Colonic mucosa (tissue), 4 donors: ENCODE measurements around the gene FHOD3. TPM values are rescaled to one million over a fixed set of nuclear protein-coding genes. Genes with fewer than 3 reads are reported as not detected.

ENCODE experiments used
- DNase-seq: peaks from one replicate; pipeline ENCODE4 v3.0.0-alpha.2; 2020
- H3K27ac ChIP-seq: fragments of 200-600 bp; one replicate; pipeline ENCODE4 v1.8.0; 2021
- H3K27me3 ChIP-seq: fragments of 200-600 bp; one replicate; pipeline ENCODE4 v1.8.0; 2021
- H3K36me3 ChIP-seq: fragments of 200-600 bp; one replicate; pipeline ENCODE4 v1.8.0; 2021
- H3K4me1 ChIP-seq: fragments of 200-600 bp; one replicate; pipeline ENCODE4 v1.8.0; 2021; ENCODE audit warnings: mild to moderate bottlenecking
- H3K4me3 ChIP-seq: fragments of 200-600 bp; one replicate; pipeline ENCODE4 v1.8.0; 2021
- H3K9ac ChIP-seq, 2 donors: one replicate each; pipeline ENCODE4 v1.7.0; 2013; ENCODE audit warnings: control low read depth in 2 of 2, low read depth in 2 of 2, low read length in 2 of 2
- H3K9me3 ChIP-seq: fragments of 200-600 bp; one replicate; pipeline ENCODE4 v1.8.0; 2021
- CTCF ChIP-seq: fragments of 200-600 bp; IDR thresholded peaks from one replicate; pipeline ENCODE4 v1.8.0; 2022; ENCODE audit warnings: antibody characterized with exemption, mild to moderate bottlenecking
- intact Hi-C: fragments of 100-400 bp; cut with DNase I; formaldehyde crosslinking; loops from one replicate; pipeline ENCODE4 v1.14.1; 2022
- total RNA-seq, 2 donors: library from RNA; stranded (reverse); fragmentation: NEBNext Ultra II Directional in 1 of 2; extraction: Animal tissue kit (Norgen Biotek cat#: 25700) in 1 of 2; gene quantifications; one replicate each; pipeline ENCODE4 v1.2.1, GENCODE V29; 2021
- donor health status: healthy.
- donor health status: DM: no; HTN: no; CAD: no.
- donor health status: DM: no; HTN: no; CAD: no.

Gene FHOD3
- total RNA-seq, 2 donors from 2014 or later: 2.5 to 4.1 TPM

DNA sequence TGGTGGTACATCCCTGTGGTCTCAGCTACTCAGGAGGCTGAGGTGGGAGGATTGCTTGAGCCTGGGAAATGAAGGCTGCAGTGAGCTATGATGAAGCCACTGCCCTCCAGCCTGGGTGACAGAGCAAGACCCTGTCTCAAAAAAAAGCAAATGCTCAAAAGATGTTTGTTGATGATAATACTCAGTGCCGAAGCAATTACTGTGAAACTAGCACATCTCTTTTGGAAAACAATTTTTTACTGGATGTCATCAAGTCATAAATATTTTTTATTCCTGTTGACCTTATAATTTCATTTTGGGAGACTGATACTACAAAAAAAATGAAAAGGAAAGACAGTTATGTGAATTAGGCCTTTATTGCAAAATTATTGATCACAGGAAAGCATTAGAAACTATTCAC, 34.5 kb upstream of the FHOD3 start:
- Histone ChIP-seq H3K9ac (no peak overlapping the region), H3K36me3 (no peaks in the 10 kb centered on the region), H3K9me3 (no peaks in the 10 kb centered on the region), H3K27ac (no peak overlapping the region), H3K27me3 (no peaks in the 10 kb centered on the region), H3K4me3 (no peak overlapping the region), H3K4me1 (no peaks in the 10 kb centered on the region)
- TF ChIP-seq CTCF: no peak
- intact Hi-C loops: no loop called here
- no peak for DNase-seq

GRCh38 chr18:36264283-36264682, 33.2 kb upstream of the FHOD3 start:
- Histone ChIP-seq H3K4me1 (no peaks in the 10 kb centered on the region), H3K9ac (no peak overlapping the region), H3K36me3 (no peaks in the 10 kb centered on the region), H3K4me3 (no peak overlapping the region), H3K9me3 (no peaks in the 10 kb centered on the region), H3K27me3 (no peaks in the 10 kb centered on the region), H3K27ac (no peak overlapping the region)
- DNase-seq: no peak
- intact Hi-C loops: no loop called here
- TF ChIP-seq CTCF: no peak

DNA sequence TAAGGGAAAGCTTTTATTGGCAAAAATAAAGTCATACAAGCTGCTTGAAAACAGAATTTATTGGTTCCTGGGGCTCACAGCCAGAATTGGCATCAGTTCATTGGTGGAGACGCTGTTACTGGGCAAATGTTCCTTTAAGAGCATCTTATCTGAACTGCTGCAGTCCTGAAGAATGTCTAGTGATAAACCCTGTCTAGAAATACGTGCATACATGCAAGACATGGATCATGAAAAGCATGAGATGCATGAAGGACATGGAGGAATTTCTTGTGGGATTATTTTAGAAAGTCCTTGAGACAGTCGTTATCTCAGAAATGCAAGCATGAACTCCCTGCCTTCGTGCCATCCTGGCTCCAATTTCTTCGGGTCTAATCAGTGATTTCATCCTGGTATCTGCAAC, 32.5 kb upstream of the FHOD3 start:
- no peak overlapping the region for H3K4me3 ChIP-seq
- no peak for DNase-seq

DNA sequence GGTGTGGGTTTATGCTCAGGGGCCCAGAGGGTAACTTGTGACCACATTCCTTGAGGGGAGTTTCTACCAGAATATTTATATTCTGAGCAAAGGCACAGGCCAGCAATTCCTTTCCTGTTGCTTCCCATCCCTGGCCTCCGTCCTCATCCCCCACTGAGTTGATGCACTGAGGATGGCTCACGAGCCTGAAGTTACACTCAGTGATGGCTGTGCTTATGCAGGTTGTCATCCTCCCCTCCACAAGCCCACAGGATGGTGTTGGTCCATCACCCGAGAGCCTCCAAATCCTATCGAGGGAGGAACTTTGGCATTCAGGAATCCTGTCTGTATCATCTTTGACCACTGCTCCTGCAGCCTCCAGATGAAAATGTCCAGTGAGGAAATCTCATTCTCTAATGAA, 28.4 kb upstream of the FHOD3 start:
- intact Hi-C loops: no loop called here
- no peak for TF ChIP-seq CTCF
- H3K27me3 ChIP-seq: no peaks in the 10 kb centered on the region
- no peaks in the 10 kb centered on the region for H3K4me1 ChIP-seq
- no peak overlapping the region for H3K4me3 ChIP-seq
- H3K9me3 ChIP-seq: no peaks in the 10 kb centered on the region
- H3K27ac ChIP-seq: no peak overlapping the region
- no peak for DNase-seq
- H3K9ac ChIP-seq: no peak overlapping the region
- no peaks in the 10 kb centered on the region for H3K36me3 ChIP-seq

More for the DNA sequence above, 32.5 kb upstream of the FHOD3 start:
- Histone ChIP-seq H3K27ac (no peak overlapping the region), H3K4me1 (no peaks in the 10 kb centered on the region), H3K9ac (no peak overlapping the region), H3K9me3 (no peaks in the 10 kb centered on the region), H3K36me3 (no peaks in the 10 kb centered on the region), H3K27me3 (no peaks in the 10 kb centered on the region)
- no peak for TF ChIP-seq CTCF
- intact Hi-C loops: no loop called here

DNA sequence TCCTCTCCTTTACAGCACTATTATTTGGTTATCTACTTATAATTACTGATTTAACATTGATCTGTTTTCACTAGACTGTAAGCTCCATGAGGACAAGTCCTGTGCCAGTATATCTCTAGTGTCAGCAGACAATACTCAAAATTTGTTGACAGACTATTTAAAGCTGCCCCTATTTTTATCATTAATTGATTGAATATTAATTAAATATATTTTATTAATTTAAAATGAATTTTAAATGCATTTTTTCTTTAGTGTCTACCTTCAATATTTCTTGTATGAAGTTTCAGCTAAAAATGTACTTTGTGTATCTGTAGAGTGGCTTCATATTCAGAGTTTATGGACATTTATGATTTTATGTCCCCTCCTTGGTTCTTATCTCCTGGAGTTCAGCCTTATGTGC, 26.4 kb upstream of the FHOD3 start:
- Histone ChIP-seq H3K4me3 (no peak overlapping the region), H3K9me3 (no peaks in the 10 kb centered on the region), H3K27ac (no peak overlapping the region), H3K36me3 (no peaks in the 10 kb centered on the region), H3K4me1 (no peaks in the 10 kb centered on the region), H3K9ac (no peak overlapping the region), H3K27me3 (no peaks in the 10 kb centered on the region)
- no peak for DNase-seq
- intact Hi-C loops: no loop called here
- no peak for TF ChIP-seq CTCF

GRCh38 chr18:36273347-36273746, 24.2 kb upstream of the FHOD3 start:
- H3K27ac ChIP-seq: no peak overlapping the region
- H3K9me3 ChIP-seq: no peaks in the 10 kb centered on the region
- no peak for TF ChIP-seq CTCF
- no peak overlapping the region for H3K9ac ChIP-seq
- no peak for DNase-seq
- H3K36me3 ChIP-seq: no peaks in the 10 kb centered on the region
- intact Hi-C loops: no loop called here
- no peaks in the 10 kb centered on the region for H3K4me1 ChIP-seq
- no peaks in the 10 kb centered on the region for H3K27me3 ChIP-seq
- no peak overlapping the region for H3K4me3 ChIP-seq
